ENCODE results near the gene ABTB1.

The ABTB1 gene

GRCh38 chr3:127688416-127689265 is 15.9 kb downstream of the ABTB1 start:
- TF ChIP-seq POLR2AphosphoS5 (IDR thresholded peaks at IDR 0.05; ENCODE audit: low read depth) (no peak), SPI1 (IDR thresholded peaks at IDR 0.05; ENCODE audit: borderline replicate concordance, low read depth) (no peak), CTCF (IDR thresholded peaks at IDR 0.05; ENCODE audit: insufficient read depth, low read length) (no peak), GABPA (IDR thresholded peaks at IDR 0.05; ENCODE audit: low read depth) (no peak), REST (IDR thresholded peaks at IDR 0.05; ENCODE audit: insufficient replicate concordance, low read depth) (no peak)
- no peak overlapping the region for H3K27ac ChIP-seq (replicated peaks)
- DNase-seq (ENCODE audit: low read depth in 1 of 2, low spot score in 1 of 2): no peak
- no peaks in the 10 kb centered on the region for H3K27me3 ChIP-seq (ENCODE audit: insufficient read depth, poor library complexity, severe bottlenecking)
- H3K4me3 ChIP-seq (replicated peaks; ENCODE audit: insufficient read depth, low read length): no peak overlapping the region

- H3K27ac ChIP-seq (replicated peaks): no peak overlapping the region
Observed at GRCh38 chr3:127689266-127689860, 16.6 kb downstream of the ABTB1 start.

More at GRCh38 chr3:127689266-127689860, 16.6 kb downstream of the ABTB1 start:
- no peak for DNase-seq (ENCODE audit: low read depth in 1 of 2, low spot score in 1 of 2)
- no peak for TF ChIP-seq POLR2AphosphoS5 (IDR thresholded peaks at IDR 0.05; ENCODE audit: low read depth)
- TF ChIP-seq SPI1 (IDR thresholded peaks at IDR 0.05; ENCODE audit: borderline replicate concordance, low read depth): no peak
- no peak for TF ChIP-seq REST (IDR thresholded peaks at IDR 0.05; ENCODE audit: insufficient replicate concordance, low read depth)
- no peak for TF ChIP-seq CTCF (IDR thresholded peaks at IDR 0.05; ENCODE audit: insufficient read depth, low read length)
- no peak for TF ChIP-seq GABPA (IDR thresholded peaks at IDR 0.05; ENCODE audit: low read depth)
- Histone ChIP-seq H3K27me3 (ENCODE audit: insufficient read depth, poor library complexity, severe bottlenecking) (no peaks in the 10 kb centered on the region), H3K4me3 (replicated peaks; ENCODE audit: insufficient read depth, low read length) (no peak overlapping the region)
